K562 (cell line): ENCODE data around the gene PPP1R9A. TPM values are rescaled to one million over a fixed set of nuclear protein-coding genes. Genes with fewer than 3 reads are reported as not detected.

Experiments used
- ATAC-seq: fragments of 200-7000 bp; cut with Tn5 transposase; 3 replicates; pipeline ENCODE4 v1.9.1; 2020; ENCODE audit warnings: moderate library complexity
- BruUV-seq: library from RNA; stranded (reverse); fragments of 400-500 nt; replicated peaks from 2 replicates; lab custom pipeline; 2021; lab: Mats Ljungman, UMichigan
- CTCF ChIA-PET: fragments of 300-600 bp; formaldehyde crosslinking; extraction: SDS; loops from one replicate; lab custom pipeline; 2021; ENCODE audit warnings: low intra/inter-chr PET ratio; lab: Yijun Ruan, JAX
- POLR2A ChIA-PET: fragments of 300-600, 350-650 bp; sonication (Branson Sonifier 250); formaldehyde crosslinking; extraction: SDS; loops from one replicate; lab custom pipeline; 2021; ENCODE audit warnings: antibody characterized with exemption, inconsistent platforms; lab: Yijun Ruan, JAX
- DNase-seq, 4 experiments: peaks; one replicate each; pipeline versions ENCODE4 v3.0.0 to v3.0.0-alpha.2; 2011 to 2018; ENCODE audit warnings: low spot score in 3 of 4, mixed read lengths in 3 of 4; ENCODE audit errors: extremely low read depth in 1 of 4
- FAIRE-seq: peaks from 2 replicates; lab custom pipeline; 2011; peaks lifted over from hg19 to GRCh38; lab: Jason Lieb, UNC
- H2AFZ ChIP-seq: 2 replicates; pipeline ENCODE4 v1.6.0; 2011; ENCODE audit warnings: low read depth, low read length, control low read depth, inconsistent platforms
- H3K27ac ChIP-seq: fragments of 200-600 bp; 3 replicates; pipeline ENCODE4 v1.8.0; 2011; ENCODE audit warnings: low read depth, mild to moderate bottlenecking, control low read depth, inconsistent platforms, low read length, moderate library complexity, mixed read lengths; ENCODE audit errors: extremely low read depth
- H3K27me3 ChIP-seq, 2 experiments: fragments of 300-600 bp in 1 of 2; 2 replicates in 1 of 2; 3 replicates in 1 of 2; pipeline versions ENCODE4 v1.6.0 to v1.8.0; 2011; ENCODE audit warnings: inconsistent platforms in 2 of 2, low read length in 2 of 2, mild to moderate bottlenecking in 1 of 2, mixed read lengths in 1 of 2, moderate library complexity in 1 of 2; ENCODE audit not compliant: control insufficient read depth in 2 of 2, insufficient read depth in 2 of 2
- H3K36me3 ChIP-seq: fragments of 300-600 bp; 3 replicates; pipeline ENCODE4 v1.8.0; 2011; ENCODE audit warnings: mild to moderate bottlenecking, low read length, inconsistent platforms; ENCODE audit not compliant: control insufficient read depth, insufficient read depth
- H3K4me1 ChIP-seq, 2 experiments: fragments of 200-600 bp in 1 of 2; replicated peaks in 1 of 2; 2 replicates in 1 of 2; 3 replicates in 1 of 2; pipeline versions ENCODE4 v1.5.1 to v1.8.0; 2011; ENCODE audit warnings: inconsistent platforms in 2 of 2, low read length in 2 of 2, mild to moderate bottlenecking in 1 of 2, mixed read lengths in 1 of 2, moderate library complexity in 1 of 2; ENCODE audit not compliant: control insufficient read depth in 2 of 2, insufficient read depth in 2 of 2
- H3K4me2 ChIP-seq: 2 replicates; pipeline ENCODE4 v1.6.1; 2011; ENCODE audit warnings: low read length, control low read depth, inconsistent platforms, mixed read lengths; ENCODE audit not compliant: insufficient read depth
- H3K4me3 ChIP-seq: fragments of 200-600 bp; sonication (generic), shearing (Covaris generic); 2 replicates; pipeline ENCODE4 v1.5.1; 2016; ENCODE audit warnings: control low read depth, inconsistent platforms
- H3K79me2 ChIP-seq: fragments of 200-600 bp; 3 replicates; pipeline ENCODE4 v1.8.0; 2011; ENCODE audit warnings: low read length, inconsistent platforms; ENCODE audit not compliant: control insufficient read depth, insufficient read depth
- H3K9ac ChIP-seq, 2 experiments: 2 replicates each; pipeline versions ENCODE4 v1.6.0 to v1.6.1; 2011; ENCODE audit warnings: low read depth in 2 of 2, low read length in 2 of 2, control low read depth in 1 of 2, inconsistent platforms in 1 of 2, mild to moderate bottlenecking in 1 of 2, mixed read lengths in 1 of 2; ENCODE audit not compliant: insufficient read depth in 1 of 2
- H3K9me1 ChIP-seq: one replicate; pipeline ENCODE4 v1.6.0; 2011; ENCODE audit warnings: inconsistent platforms, mild to moderate bottlenecking, low read length, moderate library complexity; ENCODE audit not compliant: control insufficient read depth, insufficient read depth
- H3K9me3 ChIP-seq: replicated peaks from 2 replicates; pipeline ENCODE4 v1.5.1; 2011; ENCODE audit warnings: low read depth, low read length, inconsistent platforms; ENCODE audit not compliant: control insufficient read depth, insufficient read depth
- H4K20me1 ChIP-seq: replicated peaks from 2 replicates; pipeline ENCODE4 v1.6.1; 2011; ENCODE audit warnings: low read length, inconsistent platforms, mixed read lengths; ENCODE audit not compliant: control insufficient read depth, insufficient read depth
- E2F4 ChIP-seq: sonication (generic); formaldehyde crosslinking; IDR thresholded peaks from 2 replicates; pipeline ENCODE4 v1.8.0; 2022; ENCODE audit warnings: mild to moderate bottlenecking, low read depth, missing genetic modification reagents
- FOXP4 ChIP-seq: sonication (generic); formaldehyde crosslinking; IDR thresholded peaks from 2 replicates; pipeline ENCODE4 v1.8.0; 2022; ENCODE audit warnings: mild to moderate bottlenecking, missing genetic modification reagents, borderline replicate concordance
- HNRNPUL1 ChIP-seq: fragments of 200-400 bp; formaldehyde crosslinking; IDR thresholded peaks from 2 replicates; pipeline ENCODE4 v1.6.1; 2017; ENCODE audit warnings: low read length
- JUNB ChIP-seq: fragments of 450-650 bp; formaldehyde crosslinking; conservative IDR thresholded peaks from 2 replicates; pipeline ENCODE4 v1.4.0; 2020; ENCODE audit warnings: mild to moderate bottlenecking
- NFXL1 ChIP-seq: fragments of 450-650 bp; formaldehyde crosslinking; IDR thresholded peaks from 2 replicates; pipeline ENCODE4 v1.4.0; 2021; ENCODE audit warnings: mild to moderate bottlenecking
- PATZ1 ChIP-seq: fragments of 250-450 bp; sonication (Bioruptor Pico); IDR thresholded peaks from 2 replicates; pipeline ENCODE4 v1.5.0; 2020; ENCODE audit warnings: mild to moderate bottlenecking, borderline replicate concordance
- TAF15 ChIP-seq: fragments of 200-400 bp; formaldehyde crosslinking; IDR thresholded peaks from 2 replicates; pipeline ENCODE4 v1.6.1; 2017; ENCODE audit warnings: mild to moderate bottlenecking, low read depth, low read length, moderate library complexity
- WGBS: fragments of 100-300 bp; shearing (Covaris generic); methylation state at CpG from one replicate; pipeline ENCODE4 v1.1.6; 2016; ENCODE audit warnings: low coverage, mixed read lengths; ENCODE audit not compliant: insufficient coverage; ENCODE audit errors: missing lambda C conversion rate; 5-methylcytosine and 5-hydroxymethylcytosine counted together
- in situ Hi-C: fragments of 300-500 bp; cut with MboI; formaldehyde crosslinking; loops from 4 replicates; pipeline ENCODE4 v1.15.0; 2018; ENCODE audit warnings: inconsistent platforms, mixed read lengths
- intact Hi-C: fragments of 100-400 bp; cut with micrococcal nuclease; formaldehyde crosslinking; loops from 2 replicates; pipeline ENCODE4 v1.14.2; 2022
- polyA plus RNA-seq, 8 experiments: library from polyadenylated mRNA; depleted of rRNA in 4 of 8; stranded (reverse) in 5 of 8; unstranded in 3 of 8; fragments of >200 nt; fragmentation: Nextera tagmentation in 2 of 8; fragmentation: Illumina TruSeq in 1 of 8; extraction: Ambion mirVana in 2 of 8; extraction: Trizol in 1 of 8; gene quantifications; 2 replicates each; pipeline versions ENCODE4 v1.2.1 to v1.2.3, GENCODE V29; 2011 to 2014; ENCODE audit warnings: inconsistent platforms in 1 of 8, missing spikeins in 1 of 8
- total RNA-seq, 7 experiments: library from RNA; depleted of rRNA in 6 of 7; stranded (reverse); fragments of >200 nt in 6 of 7; fragmentation: Illumina TruSeq in 2 of 7; extraction: Trizol in 2 of 7; gene quantifications; 2 replicates each; pipeline versions ENCODE4 v1.2.1 to v1.2.3, GENCODE V29; 2011 to 2021; ENCODE audit warnings: low replicate concordance in 1 of 7

Gene PPP1R9A
- total and polyA plus RNA-seq, 9 of the 15 experiments (the other 6 are each of a cell fraction or from before 2014, with no cell fraction given) = 0.24 TPM; not detected in 8

- no peaks in the 10 kb centered on the region for H3K27me3 ChIP-seq
- 0% methylated on average over 3 of the region's 3 CpGs for WGBS
- ChIA-PET POLR2A (no interaction called here), CTCF (interaction anchor here (0.7 kb wide), 1 partner anchor 78 kb away, joined by 3 read pairs; no protein-coding TSS in a partner anchor)
- no peaks in the 10 kb centered on the region for H3K79me2 ChIP-seq
- no peaks in the 10 kb centered on the region for H3K36me3 ChIP-seq
- TF ChIP-seq NFXL1 (no peak), HNRNPUL1 (no peak), E2F4 (CRISPR knock-in tag) (no peak), FOXP4 (CRISPR knock-in tag) (no peak), PATZ1 (CRISPR knock-in tag) (no peak), TAF15 (no peak), JUNB (CRISPR knock-in tag) (no peak)
- H3K27ac ChIP-seq = no peak overlapping the region
- H3K4me1 ChIP-seq = no peaks in the 10 kb centered on the region
- H3K4me3 ChIP-seq = no peak overlapping the region
- intact Hi-C loops (no loop called here), in situ Hi-C loops (no loop called here)
- H2AFZ ChIP-seq = no peak overlapping the region
- H3K4me2 ChIP-seq = no peak overlapping the region
- H3K9ac ChIP-seq = no peak overlapping the region
- no peaks in the 10 kb centered on the region for H3K9me3 ChIP-seq
- H3K9me1 ChIP-seq = no peaks in the 10 kb centered on the region
- no peak for FAIRE-seq
- no peak for ATAC-seq
- DNase-seq = no peak
- H4K20me1 ChIP-seq = no peaks in the 10 kb centered on the region
- BruUV-seq = no TSS peak
Measured at GRCh38 chr7:95238252-95238943, 331.0 kb downstream of the PPP1R9A start.
